HG03571 (cell line): ENCODE data around the gene COX6B1.
"Not testable (repeated sequence)": the region's sequence is repeated elsewhere in the genome, so short reads cannot be mapped to it uniquely, and the experiment has no call there.

Experiments
- ATAC-seq: cut with Tn5 transposase; IDR thresholded peaks from one replicate; pipeline ENCODE4 v1.9.1; 2021; ENCODE audit not compliant: unreplicated experiment

The COX6B1 gene

GRCh38 chr19:35633727-35634440 lies 14.2 kb upstream of the COX6B1 start:
- ATAC-seq = no peak

DNA sequence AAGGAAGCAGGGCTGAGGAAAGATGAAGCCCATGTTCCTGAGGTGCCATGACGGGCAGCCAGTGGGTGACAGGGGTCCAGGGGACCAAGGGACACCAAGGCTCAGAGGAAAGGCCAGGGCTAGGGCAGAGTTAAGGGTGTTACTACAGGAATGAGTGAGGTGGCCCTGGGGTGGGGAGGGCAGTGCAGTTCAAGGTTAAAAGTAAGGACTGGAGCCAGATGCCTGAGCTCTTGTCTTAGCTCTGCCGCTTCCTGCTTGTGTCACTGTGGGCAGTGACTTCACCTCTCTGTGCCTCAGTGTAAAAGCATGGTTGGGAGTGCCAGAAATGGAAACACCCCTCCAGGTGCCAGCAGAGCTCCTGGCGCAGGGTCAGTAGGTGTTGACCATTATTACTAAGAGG lies 11.5 kb upstream of the COX6B1 start:
- no peak for ATAC-seq

GRCh38 chr19:35637165-35637564 lies 11.0 kb upstream of the COX6B1 start:
- ATAC-seq = no peak

DNA sequence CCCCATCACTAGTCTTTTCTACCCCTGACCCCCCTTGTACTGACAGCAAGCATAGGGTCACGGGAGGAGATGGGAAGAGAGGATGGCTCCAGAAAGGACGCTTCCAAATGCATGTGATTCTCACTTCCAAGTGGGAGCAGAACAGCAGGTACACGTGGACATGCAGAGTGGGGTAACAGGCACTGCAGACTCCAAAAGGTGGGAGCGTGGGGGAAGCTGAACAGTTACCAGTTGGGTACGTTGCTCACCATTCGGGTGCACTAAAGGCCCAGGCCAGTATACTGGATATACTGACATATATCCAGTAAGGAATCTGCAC lies 8.8 kb upstream of the COX6B1 start:
- ATAC-seq = no peak

- no peak for ATAC-seq
Observed at GRCh38 chr19:35639863-35640262, 8.3 kb upstream of the COX6B1 start.

DNA sequence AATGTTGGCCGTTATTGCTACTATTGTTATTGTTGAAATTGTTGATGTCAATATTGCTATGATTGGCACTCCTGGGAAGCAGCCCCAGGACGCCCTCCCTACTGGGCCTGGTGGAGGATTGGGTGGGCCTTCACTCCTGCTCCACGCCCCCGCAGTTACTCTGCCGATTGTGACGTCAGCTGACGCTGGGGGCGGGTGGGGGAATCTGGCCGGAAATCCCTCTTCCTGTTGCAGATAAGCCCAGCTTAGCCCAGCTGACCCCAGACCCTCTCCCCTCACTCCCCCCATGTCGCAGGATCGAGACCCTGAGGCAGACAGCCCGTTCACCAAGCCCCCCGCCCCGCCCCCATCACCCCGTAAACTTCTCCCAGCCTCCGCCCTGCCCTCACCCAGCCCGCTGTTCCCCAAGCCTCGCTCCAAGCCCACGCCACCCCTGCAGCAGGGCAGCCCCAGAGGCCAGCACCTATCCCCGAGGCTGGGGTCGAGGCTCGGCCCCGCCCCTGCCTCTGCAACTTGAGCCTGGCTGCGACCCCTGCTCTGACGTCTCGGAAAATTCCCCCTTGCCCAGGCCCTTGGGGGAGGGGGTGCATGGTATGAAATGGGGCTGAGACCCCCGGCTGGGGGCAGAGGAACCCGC lies 6.5 kb upstream of the COX6B1 start, which contains the start of gene ETV2:
ETV2 (plus strand) TSS at position 231 of the 637 bp plus-strand sequence. CDS start 716 bp downstream, outside the sequence.
- ATAC-seq = no peak

DNA sequence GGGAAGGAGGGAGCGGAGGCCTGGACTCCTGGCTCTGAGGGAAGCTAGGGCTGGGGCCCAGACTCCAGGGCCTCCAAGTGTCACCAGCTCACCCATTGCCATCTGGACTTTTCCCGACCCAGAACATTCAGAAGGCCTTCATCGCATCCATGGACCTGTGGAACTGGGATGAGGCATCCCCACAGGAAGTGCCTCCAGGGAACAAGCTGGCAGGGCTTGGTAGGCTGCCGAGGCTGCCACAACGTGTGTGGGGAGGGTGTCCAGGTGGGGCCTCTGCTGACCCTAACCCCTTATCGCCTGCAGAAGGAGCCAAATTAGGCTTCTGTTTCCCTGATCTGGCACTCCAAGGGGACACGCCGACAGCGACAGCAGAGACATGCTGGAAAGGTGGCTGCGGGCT lies 5.8 kb upstream of the COX6B1 start:
- ATAC-seq = no peak

DNA sequence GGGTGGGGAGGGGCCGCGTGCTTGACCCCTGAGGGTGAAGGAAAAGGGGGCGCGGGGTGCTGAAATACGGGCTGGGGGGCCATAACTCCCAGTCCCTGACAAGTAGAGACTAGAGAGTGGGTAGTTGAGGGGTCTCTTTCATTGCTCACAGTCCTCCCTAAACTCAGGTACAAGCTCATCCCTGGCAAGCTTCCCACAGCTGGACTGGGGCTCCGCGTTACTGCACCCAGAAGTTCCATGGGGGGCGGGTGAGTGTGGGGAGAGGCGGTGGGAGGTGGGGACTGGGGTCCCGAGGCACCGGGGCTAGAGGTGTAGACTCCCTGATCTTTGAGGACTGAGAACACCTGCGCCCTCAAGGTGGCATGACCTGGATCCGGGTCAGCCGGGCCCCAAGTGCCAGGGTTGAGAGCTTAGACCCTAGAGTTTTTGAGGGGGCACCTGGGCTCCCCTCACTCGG lies 5.3 kb upstream of the COX6B1 start:
- no peak for ATAC-seq

DNA sequence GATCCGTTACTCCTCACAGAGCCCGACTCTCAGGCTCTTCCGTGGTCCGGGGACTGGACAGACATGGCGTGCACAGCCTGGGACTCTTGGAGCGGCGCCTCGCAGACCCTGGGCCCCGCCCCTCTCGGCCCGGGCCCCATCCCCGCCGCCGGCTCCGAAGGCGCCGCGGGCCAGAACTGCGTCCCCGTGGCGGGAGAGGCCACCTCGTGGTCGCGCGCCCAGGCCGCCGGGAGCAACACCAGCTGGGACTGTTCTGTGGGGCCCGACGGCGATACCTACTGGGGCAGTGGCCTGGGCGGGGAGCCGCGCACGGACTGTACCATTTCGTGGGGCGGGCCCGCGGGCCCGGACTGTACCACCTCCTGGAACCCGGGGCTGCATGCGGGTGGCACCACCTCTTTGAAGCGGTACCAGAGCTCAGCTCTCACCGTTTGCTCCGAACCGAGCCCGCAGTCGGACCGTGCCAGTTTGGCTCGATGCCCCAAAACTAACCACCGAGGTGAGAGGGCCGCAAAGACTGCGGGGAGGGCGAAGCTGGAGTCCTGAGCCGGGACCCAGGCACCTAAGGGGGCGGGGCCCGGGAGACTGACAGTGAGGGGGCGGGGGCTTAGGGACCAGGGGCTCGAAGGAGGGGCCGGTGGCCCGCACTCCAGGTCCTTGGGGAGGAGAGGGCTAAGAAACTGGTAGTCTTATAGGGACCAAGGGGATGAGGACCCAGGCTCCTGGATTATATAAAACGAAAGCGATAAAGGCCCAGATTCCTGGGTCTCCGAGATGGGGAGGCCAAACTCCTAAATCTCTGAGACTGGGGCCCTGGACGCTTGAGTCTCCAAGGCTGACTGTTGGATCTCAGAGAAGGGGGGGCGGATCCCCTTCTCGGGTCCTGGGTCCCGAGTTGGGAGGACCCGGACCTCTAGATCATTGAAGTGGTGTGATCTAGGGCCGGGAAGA lies 4.6 kb upstream of the COX6B1 start:
- peak; percentile 32 for ATAC-seq

DNA sequence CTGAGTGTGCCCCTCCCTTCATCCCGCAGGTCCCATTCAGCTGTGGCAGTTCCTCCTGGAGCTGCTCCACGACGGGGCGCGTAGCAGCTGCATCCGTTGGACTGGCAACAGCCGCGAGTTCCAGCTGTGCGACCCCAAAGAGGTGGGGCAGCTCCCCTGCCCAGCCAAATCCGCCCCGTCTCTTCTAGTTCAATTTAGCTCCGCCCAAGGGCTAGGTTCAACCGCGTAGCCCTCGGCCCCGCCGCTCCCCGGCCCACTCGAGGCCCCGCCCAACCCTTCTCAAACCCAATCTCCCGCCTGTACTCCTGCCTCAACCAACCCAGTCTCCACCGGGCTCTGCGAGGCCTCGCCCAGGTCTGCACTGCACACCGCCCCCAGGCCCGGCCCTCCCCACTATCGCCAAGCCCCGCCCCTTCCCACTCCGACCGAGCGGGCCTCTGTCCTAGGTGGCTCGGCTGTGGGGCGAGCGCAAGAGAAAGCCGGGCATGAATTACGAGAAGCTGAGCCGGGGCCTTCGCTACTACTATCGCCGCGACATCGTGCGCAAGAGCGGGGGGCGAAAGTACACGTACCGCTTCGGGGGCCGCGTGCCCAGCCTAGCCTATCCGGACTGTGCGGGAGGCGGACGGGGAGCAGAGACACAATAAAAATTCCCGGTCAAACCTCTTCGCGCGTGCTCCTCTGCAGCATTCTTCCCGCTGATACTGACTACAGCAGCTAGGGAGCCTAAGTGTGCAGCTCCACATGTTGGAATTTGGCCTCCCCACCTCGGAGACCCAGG lies 3.7 kb upstream of the COX6B1 start:
- peak; percentile 49 for ATAC-seq

DNA sequence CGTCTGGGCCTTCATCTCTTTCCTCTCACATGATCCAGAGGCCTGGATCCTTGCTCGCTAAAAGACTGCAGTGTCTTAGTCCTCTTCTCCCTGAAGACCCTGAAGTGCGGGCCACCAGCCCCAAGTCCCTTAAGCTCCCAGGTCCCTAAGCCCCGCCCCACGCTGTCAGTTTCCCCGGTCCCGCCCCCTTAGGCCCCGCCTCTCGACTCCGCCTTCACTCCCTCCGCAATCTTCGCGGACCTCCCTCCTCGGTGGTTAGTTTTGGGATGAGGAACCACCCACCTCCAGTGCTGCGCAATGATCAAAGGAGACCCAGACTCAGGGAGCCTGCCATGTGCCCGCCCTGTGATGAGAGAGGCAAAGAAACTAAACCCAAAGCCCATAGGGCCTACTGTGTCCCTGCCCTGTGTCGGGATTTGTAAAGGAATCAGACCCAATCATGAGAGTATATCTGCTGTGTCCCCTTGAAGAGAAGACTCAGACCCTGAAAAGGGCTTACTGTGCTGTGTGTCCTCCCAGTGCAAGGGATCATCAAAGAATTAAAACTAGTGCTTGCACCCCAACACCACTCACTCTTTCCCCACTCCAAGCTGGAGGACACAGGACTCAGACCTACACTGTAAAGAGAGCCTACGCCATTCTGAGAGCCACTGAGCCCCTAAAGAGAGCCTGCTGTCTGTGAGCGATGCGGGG lies 3.0 kb upstream of the COX6B1 start:
- no peak for ATAC-seq

GRCh38 chr19:35645680-35646511 lies 2.2 kb upstream of the COX6B1 start:
- no peak for ATAC-seq

DNA sequence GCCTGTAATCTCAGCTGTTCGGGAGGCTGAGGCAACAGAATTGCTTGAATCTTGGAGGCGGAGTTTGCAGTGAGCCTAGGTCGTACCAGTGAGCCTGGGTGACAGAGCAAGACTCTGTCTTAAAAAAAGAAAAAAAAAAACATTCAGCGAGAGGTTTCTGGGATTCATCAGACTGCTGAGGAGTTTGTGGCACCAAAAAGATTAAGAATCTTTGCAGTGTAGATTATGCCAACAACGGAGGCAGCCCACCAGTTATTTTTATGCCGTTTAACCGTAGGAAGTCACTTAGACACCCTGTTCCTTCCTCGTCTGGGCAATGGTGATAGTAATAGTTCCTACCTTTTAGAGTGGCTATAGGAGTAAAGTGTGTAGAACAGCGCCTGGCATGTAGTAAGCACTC lies 2.5 kb downstream of the COX6B1 start:
- ATAC-seq = no peak

DNA sequence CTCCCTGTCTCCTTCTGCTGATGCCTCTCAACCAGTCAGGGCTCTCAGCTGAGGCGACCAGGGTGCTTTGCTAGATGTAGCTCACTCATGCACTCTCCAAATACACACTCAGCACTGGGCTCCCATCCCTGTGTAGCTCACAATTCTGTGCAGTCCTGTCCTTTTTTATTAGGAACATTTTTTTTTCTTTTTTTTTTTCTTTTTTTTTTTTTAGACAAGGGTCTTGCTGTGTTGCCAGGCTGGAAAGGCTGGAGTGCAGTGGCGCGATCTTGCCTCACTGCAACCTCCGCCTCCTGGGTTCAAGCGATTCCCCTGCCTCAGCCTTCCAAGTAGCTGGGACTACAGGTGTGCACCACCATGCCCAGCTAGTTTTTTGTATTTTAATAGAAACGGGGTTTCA lies 6.7 kb downstream of the COX6B1 start:
- not testable (repeated sequence) for ATAC-seq

- no peak for ATAC-seq
Observed at GRCh38 chr19:35655600-35655999, 7.5 kb downstream of the COX6B1 start.

- no peak for ATAC-seq
Observed at GRCh38 chr19:35656700-35657099, 8.6 kb downstream of the COX6B1 start.

GRCh38 chr19:35657904-35658700 lies 10.0 kb downstream of the COX6B1 start:
- ATAC-seq = no peak

GRCh38 chr19:35661995-35662340 lies 13.8 kb downstream of the COX6B1 start:
- ATAC-seq = no peak

DNA sequence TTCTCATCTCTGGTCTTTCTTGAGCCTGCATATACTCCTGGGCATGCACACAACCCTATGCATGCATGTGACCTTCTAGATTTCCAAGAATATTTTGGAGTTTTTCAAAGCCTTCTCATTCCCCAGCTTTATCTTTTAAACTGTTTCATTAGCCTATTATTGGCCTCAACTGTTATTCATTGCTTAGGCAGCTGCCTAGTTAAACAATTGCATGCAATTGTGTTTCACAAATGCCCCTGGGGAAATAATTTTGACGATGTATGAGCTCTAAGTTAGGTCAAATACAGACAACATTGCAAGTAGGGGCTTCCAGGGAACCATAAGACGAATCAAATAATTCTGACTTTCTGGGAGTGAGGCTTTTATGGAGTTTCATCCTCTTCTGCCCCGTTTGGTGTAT lies 15.9 kb downstream of the COX6B1 start:
- ATAC-seq = no peak
